H1 (cell line): ENCODE data around the gene CHST9. TPM values are rescaled to one million over a fixed set of nuclear protein-coding genes. Genes with fewer than 3 reads are reported as not detected.

Experiments used
- BCL11A ChIP-seq, 2 experiments: IDR thresholded peaks; one replicate each; pipeline ENCODE4 v1.6.1; 2011; ENCODE audit warnings: low read depth in 2 of 2, low read length in 2 of 2, mild to moderate bottlenecking in 2 of 2
- BRCA1 ChIP-seq: IDR thresholded peaks from 2 replicates; pipeline ENCODE4 v1.6.1; 2012; ENCODE audit warnings: low read depth, low read length, improper control_type of control experiment
- CBX8 ChIP-seq: fragments of 300-800, 300-1000 bp; sonication (generic); IDR thresholded peaks from 2 replicates; pipeline ENCODE4 v1.7.1; 2016; ENCODE audit warnings: low read depth, low read length, borderline replicate concordance
- CHD1 ChIP-seq: IDR thresholded peaks from 2 replicates; pipeline ENCODE4 v1.6.1; 2012; ENCODE audit warnings: low read depth, low read length, improper control_type of control experiment
- CTCF ChIP-seq, 3 experiments: IDR thresholded peaks; 1 replicate in 2 of 3; 2 replicates in 1 of 3; pipeline versions ENCODE4 v1.5.1 to v1.6.1; 2011; ENCODE audit warnings: low read length in 3 of 3, mild to moderate bottlenecking in 3 of 3, inconsistent platforms in 2 of 3, low read depth in 1 of 3, moderate library complexity in 1 of 3; ENCODE audit not compliant: insufficient read depth in 1 of 3; ENCODE audit errors: control extremely low read depth in 1 of 3
- EP300 ChIP-seq, 2 experiments: IDR thresholded peaks; 1 replicate in 1 of 2; 2 replicates in 1 of 2; pipeline ENCODE4 v1.6.1; 2011 to 2012; ENCODE audit warnings: low read depth in 2 of 2, low read length in 2 of 2, mild to moderate bottlenecking in 2 of 2, borderline replicate concordance in 1 of 2, inconsistent platforms in 1 of 2, moderate library complexity in 1 of 2
- KDM1A ChIP-seq: fragments of 200-600, 300-600 bp; sonication (generic); IDR thresholded peaks from 2 replicates; pipeline ENCODE4 v1.7.1; 2016; ENCODE audit warnings: mild to moderate bottlenecking, low read length, borderline replicate concordance
- MAFK ChIP-seq: IDR thresholded peaks from 2 replicates; pipeline ENCODE4 v1.6.1; 2012; ENCODE audit warnings: low read depth, mild to moderate bottlenecking, improper control_type of control experiment, low read length
- NANOG ChIP-seq: IDR thresholded peaks from 2 replicates; pipeline ENCODE4 v1.6.1; 2011; ENCODE audit warnings: low read length, low read depth, mild to moderate bottlenecking, inconsistent platforms; ENCODE audit not compliant: insufficient read depth, poor library complexity, severe bottlenecking
- PHF8 ChIP-seq: fragments of 200-600 bp; sonication (generic); conservative IDR thresholded peaks from 2 replicates; pipeline ENCODE4 v1.7.1; 2012; ENCODE audit warnings: low read depth, mild to moderate bottlenecking, inconsistent platforms, low read length, moderate library complexity
- POU5F1 ChIP-seq: IDR thresholded peaks from 2 replicates; pipeline ENCODE4 v1.6.1; 2011; ENCODE audit warnings: low read depth, mild to moderate bottlenecking, low read length, moderate library complexity
- SIN3A ChIP-seq, 2 experiments: IDR thresholded peaks in 1 of 2; conservative IDR thresholded peaks in 1 of 2; 2 replicates each; pipeline ENCODE4 v1.6.1; 2011 to 2012; ENCODE audit warnings: low read length in 2 of 2, improper control_type of control experiment in 1 of 2, low read depth in 1 of 2, mild to moderate bottlenecking in 1 of 2
- SP1 ChIP-seq: IDR thresholded peaks from 2 replicates; pipeline ENCODE4 v1.6.1; 2011; ENCODE audit warnings: low read depth, low read length
- TAF1 ChIP-seq: IDR thresholded peaks from 2 replicates; pipeline ENCODE4 v1.6.1; 2011; ENCODE audit warnings: mild to moderate bottlenecking, low read depth, low read length
- TEAD4 ChIP-seq: IDR thresholded peaks from 2 replicates; pipeline ENCODE4 v1.6.1; 2012; ENCODE audit warnings: low read depth, low read length, inconsistent platforms, mixed read lengths
- YY1 ChIP-seq: IDR thresholded peaks from 2 replicates; pipeline ENCODE4 v1.6.1; 2011; ENCODE audit warnings: low read depth, mild to moderate bottlenecking, low read length
- ZNF274 ChIP-seq: IDR thresholded peaks from 2 replicates; pipeline ENCODE4 v1.7.0; 2012; ENCODE audit warnings: low read length, borderline replicate concordance; ENCODE audit errors: extremely low read depth
- polyA plus RNA-seq, 7 experiments: library from polyadenylated mRNA; depleted of rRNA in 3 of 7; stranded (reverse) in 5 of 7; unstranded in 2 of 7; fragments of >200 nt in 5 of 7; fragments of 200-250 nt in 2 of 7; gene quantifications; 1 replicate in 5 of 7; 2 replicates in 1 of 7; 4 replicates in 1 of 7; pipeline versions ENCODE4 v1.2.1 to v1.2.3, GENCODE V29; 2011 to 2013; ENCODE audit warnings: missing spikeins in 2 of 7, mixed read lengths in 2 of 7
- total RNA-seq: library from RNA; stranded (reverse); fragmentation: NEBNext Ultra II Directional; extraction: Animal tissue kit (Norgen Biotek cat#: 25700); gene quantifications from 2 replicates; pipeline ENCODE4 v1.2.1, GENCODE V29; 2021

Gene CHST9
- total and polyA plus RNA-seq, 2 of the 8 experiments (the other 6 are each of a cell fraction or from before 2014, with no cell fraction given): 3.2 to 24.3 TPM

GRCh38 chr18:27136208-27136535 is 48.9 kb downstream of the CHST9 start (continued):
- TF ChIP-seq CHD1: no peak
- TF ChIP-seq TAF1: no peak
- no peak for TF ChIP-seq SP1
- no peak for TF ChIP-seq BRCA1
- TF ChIP-seq BCL11A (IDR thresholded peaks at IDR 0.05; ENCODE audit: low read depth in 2 of 2, low read length in 2 of 2): no peak
- no peak for TF ChIP-seq KDM1A
- no peak for TF ChIP-seq SIN3A (conservative IDR thresholded peaks at IDR 0.05 in 1 of 2, IDR thresholded peaks at IDR 0.05 in 1 of 2; ENCODE audit: low read depth in 1 of 2, low read length in 2 of 2)
- 0 out of 3 replicates have a peak, but pooled peaks of 1 of the 2 experiments have one; percentile 55 for TF ChIP-seq EP300 (IDR thresholded peaks at IDR 0.05; ENCODE audit: borderline replicate concordance in 1 of 2, low read depth in 2 of 2, low read length in 2 of 2)
- TF ChIP-seq YY1: 0 out of 2 replicates have a peak, but pooled peaks have one; percentile 25
- peak; percentile 99 for TF ChIP-seq TEAD4
- TF ChIP-seq NANOG: no peak
- TF ChIP-seq CTCF (IDR thresholded peaks at IDR 0.05; ENCODE audit: control extremely low read depth in 1 of 3, insufficient read depth in 1 of 3, low read depth in 1 of 3, low read length in 3 of 3): no peak
- TF ChIP-seq CBX8: no peak
- TF ChIP-seq POU5F1: no peak
- no peak for TF ChIP-seq PHF8
- TF ChIP-seq ZNF274: no peak
- TF ChIP-seq MAFK: no peak
- TF ChIP-seq, all 59 proteins: peak for 7
